ENCODE data around the gene SLC4A1. TPM values are rescaled to one million over a fixed set of nuclear protein-coding genes. Genes with fewer than 3 reads are reported as not detected.

Gene SLC4A1
- total and polyA plus RNA-seq, 2 of the 13 experiments (the other 11 are each of a cell fraction or from before 2014, with no cell fraction given): not detected

GRCh38 chr17:44262654-44263225, 5.2 kb downstream of the SLC4A1 start:
- Histone ChIP-seq H3K4me2 (ENCODE audit: low read depth, low read length) (no peak overlapping the region), H3K27ac (ENCODE audit: extremely low read length, insufficient read depth, low read length) (no peak overlapping the region), H3K27me3 (ENCODE audit: control insufficient read depth in 1 of 2, insufficient read depth in 2 of 2, low read length in 2 of 2) (peaks cover 17 to 72% of the 10 kb centered on the region in 2 experiments), H3K9ac (ENCODE audit: insufficient read depth, low read depth, low read length) (no peak overlapping the region), H3K4me1 (ENCODE audit: insufficient read depth, low read length) (no peaks in the 10 kb centered on the region), H4K20me1 (ENCODE audit: insufficient read depth, low read length) (no peaks in the 10 kb centered on the region), H3K4me3 (replicated peaks in 1 of 3; ENCODE audit: insufficient read depth in 1 of 3, low read depth in 2 of 3, low read length in 3 of 3) (no peak overlapping the region), H3K9me3 (ENCODE audit: low read length) (no peaks in the 10 kb centered on the region), H3K36me3 (replicated peaks in 1 of 2; ENCODE audit: control insufficient read depth in 1 of 2, insufficient read depth in 2 of 2, low read length in 2 of 2) (no peaks in the 10 kb centered on the region), H2AFZ (ENCODE audit: low read length) (no peak overlapping the region), H3K79me2 (ENCODE audit: insufficient read depth, low read length) (no peaks in the 10 kb centered on the region)
- under 1% methylated on average over 10 of the region's 11 CpGs for WGBS (ENCODE audit: low lambda C conversion rate)
- ATAC-seq: no peak
- TF ChIP-seq MNT (IDR thresholded peaks at IDR 0.05): peak; percentile 100
- no peak for TF ChIP-seq CREBL2 (CRISPR knock-in tag; IDR thresholded peaks at IDR 0.05; ENCODE audit: borderline replicate concordance)
- TF ChIP-seq ZNF263 (CRISPR knock-in tag; IDR thresholded peaks at IDR 0.05): peak; percentile 53; the same call in 1 of the 2 replicates
- no peak for TF ChIP-seq BORCS8-MEF2B (CRISPR knock-in tag; IDR thresholded peaks at IDR 0.05)
- TF ChIP-seq PATZ1 (CRISPR knock-in tag; IDR thresholded peaks at IDR 0.05): no peak
- in situ Hi-C loops (cut with HindIII; ENCODE audit: extremely low pct_ligation_motif_present, low pct_unique_long_range_greater_than_20kb): no loop called here
- ChIA-PET CTCF (ENCODE audit: low intra/inter-chr PET ratio, low total read pairs) (no interaction called here), POLR2A (no interaction called here)
- intact Hi-C loops (cut with micrococcal nuclease; ENCODE audit: unreplicated experiment): no loop called here
- DNase-seq (ENCODE audit: low spot score): no peak
- BruUV-seq (replicated peaks): no TSS peak
- FAIRE-seq: no peak
